Measurements from ENCODE around the gene KCNH1. TPM values are rescaled to one million over a fixed set of nuclear protein-coding genes. Genes with fewer than 3 reads are reported as not detected.

The KCNH1 gene
- total RNA-seq, 1 experiment from 2014 or later, result not detected

DNA sequence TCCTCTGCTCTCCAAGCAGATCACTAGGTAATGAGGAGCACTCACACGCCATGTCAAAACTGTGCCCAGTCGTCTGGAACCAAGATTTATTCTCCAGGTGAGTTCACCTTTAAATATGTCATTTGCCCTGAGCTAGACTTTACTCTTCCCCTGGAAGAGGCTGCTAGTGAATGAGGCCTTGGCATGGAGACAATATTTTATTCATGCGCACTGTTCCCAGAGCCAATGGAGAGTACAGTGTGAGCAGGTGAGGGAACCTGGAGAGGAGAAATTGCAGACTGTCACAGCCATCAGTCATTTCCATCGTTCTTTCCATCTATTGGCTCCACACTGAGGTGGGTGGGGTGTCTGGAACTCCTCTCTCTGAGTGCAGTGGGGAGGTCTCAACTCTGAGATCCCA, 333.6 kb downstream of the KCNH1 start (continued):
- TF ChIP-seq MAX (IDR thresholded peaks at IDR 0.05) (no peak), FOSL1 (IDR thresholded peaks at IDR 0.05; ENCODE audit: low read depth) (no peak), CEBPB (IDR thresholded peaks at IDR 0.05; ENCODE audit: low read depth) (no peak), POLR2AphosphoS5 (IDR thresholded peaks at IDR 0.05; ENCODE audit: low read depth, low read length) (no peak), ZFX (IDR thresholded peaks at IDR 0.05) (no peak), YY1 (IDR thresholded peaks at IDR 0.05; ENCODE audit: extremely low read depth, insufficient replicate concordance, low read depth, low read length) (no peak), CBX3 (IDR thresholded peaks at IDR 0.05; ENCODE audit: low read depth) (no peak)

DNA sequence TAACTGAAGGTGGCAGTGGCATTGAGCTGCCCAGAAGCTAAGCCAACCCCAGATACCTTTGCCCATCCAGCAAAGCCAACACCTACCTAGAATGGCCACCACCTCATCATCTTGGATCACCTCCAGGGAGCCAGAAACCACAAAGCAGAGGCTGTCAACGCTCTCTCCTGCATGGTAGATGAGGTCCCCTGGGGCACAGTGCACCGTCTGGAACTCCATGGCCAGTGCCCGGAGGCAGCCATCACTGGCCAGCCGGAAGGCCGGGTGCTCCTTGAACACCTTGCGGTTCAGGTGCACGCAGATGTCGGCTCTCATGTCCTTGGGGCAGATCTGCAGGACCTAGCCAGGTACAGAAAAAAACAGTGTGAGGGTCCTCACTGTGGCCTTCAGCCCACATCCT, 336.5 kb downstream of the KCNH1 start:
- H3K9me2 ChIP-seq (ENCODE audit: insufficient read depth), result no peaks in the 10 kb centered on the region
- no peak overlapping the region for H2AFZ ChIP-seq (ENCODE audit: low read depth, low read length, poor library complexity, severe bottlenecking)
- peaks cover 15% of the 10 kb centered on the region for H3K27me3 ChIP-seq (ENCODE audit: insufficient read depth, low read length)
- POLR2A ChIA-PET, result no interaction called here
- no peak overlapping the region for H3K4me3 ChIP-seq (replicated peaks in 1 of 2; ENCODE audit: low read depth in 1 of 2, low read length in 2 of 2)
- H3K79me2 ChIP-seq (ENCODE audit: insufficient read depth, low read length), result no peaks in the 10 kb centered on the region
- no peaks in the 10 kb centered on the region for H3K36me3 ChIP-seq (ENCODE audit: control insufficient read depth in 1 of 2, insufficient read depth in 2 of 2, low read length in 2 of 2)
- H3K9ac ChIP-seq (ENCODE audit: low read length), result no peak overlapping the region
- RAD21 ChIA-PET (ENCODE audit: low non-redundant PET in 1 of 2, low total read pairs in 2 of 2, uncharacterized antibody in 2 of 2, unreplicated experiment in 2 of 2), result no interaction called here
- H4K20me1 ChIP-seq (ENCODE audit: insufficient read depth), result no peaks in the 10 kb centered on the region
- TF ChIP-seq YY1 (IDR thresholded peaks at IDR 0.05; ENCODE audit: extremely low read depth, insufficient replicate concordance, low read depth, low read length) (no peak), JUND (IDR thresholded peaks at IDR 0.05) (no peak), EZH2phosphoT487 (IDR thresholded peaks at IDR 0.05; ENCODE audit: borderline replicate concordance) (no peak), ELF1 (IDR thresholded peaks at IDR 0.05; ENCODE audit: borderline replicate concordance, low read depth) (no peak), CEBPB (IDR thresholded peaks at IDR 0.05; ENCODE audit: low read depth) (no peak), FOSL1 (IDR thresholded peaks at IDR 0.05; ENCODE audit: low read depth) (no peak), CBX3 (IDR thresholded peaks at IDR 0.05; ENCODE audit: low read depth) (no peak), ZBTB33 (IDR thresholded peaks at IDR 0.05; ENCODE audit: extremely low read depth, insufficient replicate concordance, low read length) (no peak), EGR1 (IDR thresholded peaks at IDR 0.05; ENCODE audit: low read depth) (no peak)
- H3K4me1 ChIP-seq (ENCODE audit: control insufficient read depth in 1 of 2, insufficient read depth in 2 of 2, low read length in 2 of 2), result no peaks in the 10 kb centered on the region
- no peak for ATAC-seq
- DNase-seq (ENCODE audit: low read depth, low spot score), result no peak
- H3K9me3 ChIP-seq (ENCODE audit: control insufficient read depth in 1 of 2, insufficient read depth in 1 of 2, low read depth in 1 of 2, low read length in 2 of 2), result no peaks in the 10 kb centered on the region
- CTCF ChIA-PET, result no interaction called here
- no peak overlapping the region for H3K4me2 ChIP-seq (ENCODE audit: low read length)
- intact Hi-C loops (cut with micrococcal nuclease), result no loop called here
- no TSS peak for BruUV-seq (replicated peaks)
- no peak overlapping the region for H3K27ac ChIP-seq (ENCODE audit: low read depth, low read length)

All from HCT116 (cell line).